ENCODE measurements around the gene MORN5. TPM values are rescaled to one million over a fixed set of nuclear protein-coding genes. Genes with fewer than 3 reads are reported as not detected.

MORN5 gene
- total RNA-seq, 4 donors from 2014 or later = 1.8 TPM; not detected in 3

GRCh38 chr9:122180633-122181032 is 20.9 kb downstream of the MORN5 start:
- H3K36me3 ChIP-seq = no peaks in the 10 kb centered on the region
- no peaks in the 10 kb centered on the region for H3K9me3 ChIP-seq
- TF ChIP-seq CTCF (IDR thresholded peaks at IDR 0.05) = no peak
- no peak for TF ChIP-seq EP300 (IDR thresholded peaks at IDR 0.05)
- TF ChIP-seq POLR2A (IDR thresholded peaks at IDR 0.05) = no peak
- no peak overlapping the region for H3K27ac ChIP-seq
- H3K4me3 ChIP-seq = no peak overlapping the region
- no peaks in the 10 kb centered on the region for H3K4me1 ChIP-seq
- peaks cover 0 to 28% of the 10 kb centered on the region in 2 donors for H3K27me3 ChIP-seq
- no peak for DNase-seq (ENCODE audit: low spot score in 2 of 2)
- WGBS, 2 donors = 27 to 72% methylated on average over 4 of the region's 4 CpGs

DNA sequence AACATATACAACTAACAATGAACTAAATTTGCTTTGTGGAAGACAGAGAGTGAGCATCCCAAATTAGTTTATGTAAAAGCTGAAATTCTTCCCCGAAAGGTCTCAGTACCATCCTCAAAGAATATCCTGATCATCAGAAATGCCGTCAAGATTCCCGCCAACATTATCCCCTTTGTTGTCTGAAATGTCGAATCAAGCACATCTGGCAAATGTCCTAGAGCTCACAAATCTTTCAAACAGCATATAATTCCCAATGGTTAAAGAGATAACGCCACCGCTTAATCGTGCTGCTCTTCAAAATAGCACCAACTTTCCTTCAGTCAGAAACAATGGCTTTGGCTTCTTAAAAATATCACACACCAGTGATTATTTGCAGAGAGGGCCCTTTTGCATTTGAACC is 23.8 kb downstream of the MORN5 start:
- no peak overlapping the region for H3K4me3 ChIP-seq
- no peaks in the 10 kb centered on the region for H3K36me3 ChIP-seq
- DNase-seq (ENCODE audit: low spot score in 2 of 2) = no peak
- TF ChIP-seq CTCF (IDR thresholded peaks at IDR 0.05) (no peak), EP300 (IDR thresholded peaks at IDR 0.05) (no peak), POLR2A (IDR thresholded peaks at IDR 0.05) (no peak)
- no peaks in the 10 kb centered on the region for H3K9me3 ChIP-seq
- peaks cover 0 to 28% of the 10 kb centered on the region in 2 donors for H3K27me3 ChIP-seq
- H3K27ac ChIP-seq = no peak overlapping the region
- 43 to 50% methylated on average over 7 of the region's 7 CpGs for WGBS, 2 donors
- no peaks in the 10 kb centered on the region for H3K4me1 ChIP-seq

GRCh38 chr9:122184551-122184950 is 24.8 kb downstream of the MORN5 start:
- peaks cover 0 to 28% of the 10 kb centered on the region in 2 donors for H3K27me3 ChIP-seq
- H3K4me3 ChIP-seq = no peak overlapping the region
- H3K27ac ChIP-seq = no peak overlapping the region
- 79 to 83% methylated on average over 1 of the region's 1 CpG for WGBS, 2 donors
- H3K4me1 ChIP-seq = no peaks in the 10 kb centered on the region
- DNase-seq (ENCODE audit: low spot score in 2 of 2) = no peak
- no peaks in the 10 kb centered on the region for H3K36me3 ChIP-seq
- no peaks in the 10 kb centered on the region for H3K9me3 ChIP-seq
- TF ChIP-seq POLR2A (IDR thresholded peaks at IDR 0.05) = no peak
- no peak for TF ChIP-seq CTCF (IDR thresholded peaks at IDR 0.05)
- no peak for TF ChIP-seq EP300 (IDR thresholded peaks at IDR 0.05)

GRCh38 chr9:122186301-122186700 is 26.6 kb downstream of the MORN5 start:
- Histone ChIP-seq H3K36me3 (no peaks in the 10 kb centered on the region), H3K9me3 (no peaks in the 10 kb centered on the region), H3K4me1 (no peaks in the 10 kb centered on the region), H3K27me3 (peaks cover 0 to 27% of the 10 kb centered on the region in 2 donors), H3K27ac (no peak overlapping the region), H3K4me3 (no peak overlapping the region)
- 54 to 58% methylated on average over 5 of the region's 5 CpGs for WGBS, 2 donors
- DNase-seq (ENCODE audit: low spot score in 2 of 2) = no peak
- TF ChIP-seq EP300 (IDR thresholded peaks at IDR 0.05) = no peak
- TF ChIP-seq CTCF (IDR thresholded peaks at IDR 0.05) = no peak
- no peak for TF ChIP-seq POLR2A (IDR thresholded peaks at IDR 0.05)

DNA sequence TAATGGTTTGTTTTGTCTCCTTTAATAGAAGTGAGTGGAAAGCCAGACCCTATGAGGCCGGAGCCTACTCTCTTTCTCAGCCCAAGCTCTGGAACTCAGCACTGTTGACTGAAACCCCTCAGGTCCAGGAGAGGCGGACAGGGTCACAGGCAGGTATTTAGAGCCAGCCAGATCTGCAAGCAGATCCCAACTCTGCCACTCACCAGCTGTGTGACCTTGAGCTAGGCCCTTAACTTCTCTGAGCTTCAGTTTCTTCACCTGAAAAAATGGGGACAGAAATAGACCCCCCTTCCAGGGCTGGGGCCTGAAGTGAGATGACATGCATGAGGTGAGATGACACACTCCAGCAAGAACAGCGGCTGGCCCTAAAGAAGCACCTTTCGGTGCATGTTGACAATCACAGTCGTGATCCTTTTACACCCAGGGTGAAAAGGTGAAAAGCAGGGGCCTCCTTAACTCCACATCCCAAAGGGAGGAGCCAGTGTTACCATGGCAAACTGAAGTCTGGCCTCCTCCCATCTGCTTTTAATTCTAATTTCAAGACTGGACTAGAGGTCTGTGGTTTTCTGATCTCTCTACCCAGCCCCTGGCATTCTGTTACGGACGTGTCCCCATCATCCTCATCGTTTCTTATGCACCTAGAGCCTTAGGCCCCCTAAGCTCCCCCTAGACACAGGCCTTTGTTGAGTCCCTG is 27.2 kb downstream of the MORN5 start:
- WGBS, 2 donors = 79 to 88% methylated on average over 8 of the region's 8 CpGs
- no peak overlapping the region for H3K4me3 ChIP-seq
- no peaks in the 10 kb centered on the region for H3K4me1 ChIP-seq
- H3K27ac ChIP-seq = no peak overlapping the region
- peaks cover 0 to 22% of the 10 kb centered on the region in 2 donors for H3K27me3 ChIP-seq
- TF ChIP-seq EP300 (IDR thresholded peaks at IDR 0.05) = no peak
- TF ChIP-seq POLR2A (IDR thresholded peaks at IDR 0.05) = no peak
- no peak for TF ChIP-seq CTCF (IDR thresholded peaks at IDR 0.05)
- DNase-seq (ENCODE audit: low spot score in 2 of 2) = no peak
- no peaks in the 10 kb centered on the region for H3K9me3 ChIP-seq
- no peaks in the 10 kb centered on the region for H3K36me3 ChIP-seq

Data from tibial nerve (tissue), 4 donors.